ENCODE data around the gene CD300E. TPM values are rescaled to one million over a fixed set of nuclear protein-coding genes. Genes with fewer than 3 reads are reported as not detected.
"Not testable (repeated sequence)": the region's sequence is repeated elsewhere in the genome, so short reads cannot be mapped to it uniquely, and the experiment has no call there.

Gene CD300E
- total RNA-seq, 2 experiments from 2014 or later = not detected

- ChIA-PET POLR2A (no interaction called here), CTCF (interaction anchor here (0.6 kb wide), 1 partner anchor 46 kb away, joined by 3 read pairs; no protein-coding TSS in a partner anchor)
- ATAC-seq (no peak), DNase-seq (no peak)
- peaks cover 25% of the 10 kb centered on the region for H3K4me1 Mint-ChIP-seq (ENCODE audit: low read depth)
- H3K9me3 Mint-ChIP-seq (ENCODE audit: insufficient read depth) = peaks cover 7% of the 10 kb centered on the region
- no peaks in the 10 kb centered on the region for H3K36me3 Mint-ChIP-seq (ENCODE audit: low read depth)
- H3K27me3 Mint-ChIP-seq (ENCODE audit: low read depth) = peaks cover 39% of the 10 kb centered on the region
- H3K27ac Mint-ChIP-seq = no peak overlapping the region
- H3K4me3 Mint-ChIP-seq = no peak overlapping the region
These were observed 28.3 kb downstream of the CD300E start for GRCh38 chr17:74595037-74595750.

GRCh38 chr17:74592087-74592990 is 31.2 kb downstream of the CD300E start, which contains the start of gene CD300LD:
TSS of gene CD300LD (minus strand) at chr17:74592283. CDS start at chr17:74592202, 81 bp downstream.
- peaks cover 7% of the 10 kb centered on the region for H3K9me3 Mint-ChIP-seq (ENCODE audit: insufficient read depth)
- H3K4me3 Mint-ChIP-seq = no peak within 1 kb of the TSS
- H3K27me3 Mint-ChIP-seq (ENCODE audit: low read depth) = peaks cover 43% of the 10 kb centered on the region
- H3K27ac Mint-ChIP-seq = no peak within 1 kb of the TSS
- H3K4me1 Mint-ChIP-seq (ENCODE audit: low read depth) = peaks cover 18% of the 10 kb centered on the region
- DNase-seq (no peak), ATAC-seq (peak; percentile 49)
- ChIA-PET POLR2A (no interaction called here), CTCF (interaction anchor here (0.7 to 2.0 kb wide), 5 partner anchors 10 to 224 kb away, joined by 3 to 9 read pairs (median 4); partner anchors contain the start of genes CD300H and GPR142)
- no peaks in the 10 kb centered on the region for H3K36me3 Mint-ChIP-seq (ENCODE audit: low read depth)

- Mint-ChIP-seq H3K36me3 (ENCODE audit: low read depth) (no peaks in the 10 kb centered on the region), H3K27me3 (ENCODE audit: low read depth) (peaks cover 42% of the 10 kb centered on the region), H3K9me3 (ENCODE audit: insufficient read depth) (peaks cover 7% of the 10 kb centered on the region), H3K4me1 (ENCODE audit: low read depth) (peaks cover 18% of the 10 kb centered on the region), H3K4me3 (no peak overlapping the region), H3K27ac (no peak overlapping the region)
- DNase-seq (no peak), ATAC-seq (no peak)
- POLR2A ChIA-PET = no interaction called here
- CTCF ChIA-PET = interaction anchor here (0.7 to 2.0 kb wide), 4 partner anchors 11 to 223 kb away, joined by 3 to 9 read pairs (median 4); partner anchors contain the start of gene GPR142
These were observed 32.0 kb downstream of the CD300E start for GRCh38 chr17:74591503-74591902.

GRCh38 chr17:74585711-74586110 is 37.8 kb downstream of the CD300E start:
- Mint-ChIP-seq H3K4me1 (ENCODE audit: low read depth) (peaks cover 3% of the 10 kb centered on the region), H3K9me3 (ENCODE audit: insufficient read depth) (no peaks in the 10 kb centered on the region), H3K27me3 (ENCODE audit: low read depth) (peaks cover 24% of the 10 kb centered on the region), H3K4me3 (no peak overlapping the region), H3K36me3 (ENCODE audit: low read depth) (no peaks in the 10 kb centered on the region), H3K27ac (no peak overlapping the region)
- ChIA-PET POLR2A (no interaction called here), CTCF (no interaction called here)
- DNase-seq (no peak), ATAC-seq (no peak)

GRCh38 chr17:74584292-74585060 is 39.1 kb downstream of the CD300E start:
- H3K27ac Mint-ChIP-seq = no peak overlapping the region
- no peak for ATAC-seq
- POLR2A ChIA-PET = no interaction called here
- no peak for DNase-seq
- CTCF ChIA-PET = interaction anchor here (0.7 kb wide), 1 partner anchor 40 kb away, joined by 3 read pairs; no protein-coding TSS in a partner anchor
- peaks cover 17% of the 10 kb centered on the region for H3K27me3 Mint-ChIP-seq (ENCODE audit: low read depth)
- H3K36me3 Mint-ChIP-seq (ENCODE audit: low read depth) = no peaks in the 10 kb centered on the region
- no peaks in the 10 kb centered on the region for H3K9me3 Mint-ChIP-seq (ENCODE audit: insufficient read depth)
- H3K4me3 Mint-ChIP-seq = no peak overlapping the region
- peaks cover 15% of the 10 kb centered on the region for H3K4me1 Mint-ChIP-seq (ENCODE audit: low read depth)

GRCh38 chr17:74582633-74583032 is 40.9 kb downstream of the CD300E start:
- Mint-ChIP-seq H3K27ac (no peak overlapping the region), H3K27me3 (ENCODE audit: low read depth) (peaks cover 7% of the 10 kb centered on the region), H3K4me3 (no peak overlapping the region), H3K4me1 (ENCODE audit: low read depth) (peaks cover 19% of the 10 kb centered on the region), H3K36me3 (ENCODE audit: low read depth) (no peaks in the 10 kb centered on the region), H3K9me3 (ENCODE audit: insufficient read depth) (no peaks in the 10 kb centered on the region)
- no peak for DNase-seq
- ChIA-PET CTCF (no interaction called here), POLR2A (no interaction called here)
- ATAC-seq = no peak

GRCh38 chr17:74579900-74580299 is 43.6 kb downstream of the CD300E start:
- CTCF ChIA-PET = interaction anchor here (1.0 kb wide), 1 partner anchor 12 kb away, joined by 3 read pairs; the partner anchor contains the start of gene CD300H
- Mint-ChIP-seq H3K27ac (peak overlapping the region; percentile 70), H3K4me3 (no peak overlapping the region), H3K36me3 (ENCODE audit: low read depth) (no peaks in the 10 kb centered on the region), H3K4me1 (ENCODE audit: low read depth) (peaks cover 19% of the 10 kb centered on the region), H3K27me3 (ENCODE audit: low read depth) (peaks cover 13% of the 10 kb centered on the region), H3K9me3 (ENCODE audit: insufficient read depth) (no peaks in the 10 kb centered on the region)
- DNase-seq (no peak), ATAC-seq (no peak)
- POLR2A ChIA-PET = no interaction called here

- POLR2A ChIA-PET = no interaction called here
- ATAC-seq = no peak
- H3K27me3 Mint-ChIP-seq (ENCODE audit: low read depth) = peaks cover 19% of the 10 kb centered on the region
- no peaks in the 10 kb centered on the region for H3K9me3 Mint-ChIP-seq (ENCODE audit: insufficient read depth)
- no peak for DNase-seq
- H3K27ac Mint-ChIP-seq = no peak overlapping the region
- CTCF ChIA-PET = interaction anchor here (1.0 to 1.5 kb wide), 2 partner anchors 11 to 13 kb away, joined by 3 to 7 read pairs; partner anchors contain the start of gene CD300H
- no peaks in the 10 kb centered on the region for H3K36me3 Mint-ChIP-seq (ENCODE audit: low read depth)
- no peak overlapping the region for H3K4me3 Mint-ChIP-seq
- H3K4me1 Mint-ChIP-seq (ENCODE audit: low read depth) = peaks cover 19% of the 10 kb centered on the region
These were observed 44.6 kb downstream of the CD300E start for GRCh38 chr17:74578979-74579378.

- Mint-ChIP-seq H3K36me3 (ENCODE audit: low read depth) (no peaks in the 10 kb centered on the region), H3K27ac (no peak overlapping the region), H3K4me1 (ENCODE audit: low read depth) (peaks cover 6% of the 10 kb centered on the region), H3K9me3 (ENCODE audit: insufficient read depth) (no peaks in the 10 kb centered on the region), H3K27me3 (ENCODE audit: low read depth) (peaks cover 35% of the 10 kb centered on the region), H3K4me3 (no peak overlapping the region)
- POLR2A ChIA-PET = no interaction called here
- ATAC-seq (no peak), DNase-seq (no peak)
- CTCF ChIA-PET = interaction anchor here (1.0 kb wide), 1 partner anchor 9 kb away, joined by 4 read pairs; no protein-coding TSS in a partner anchor
These were observed 48.9 kb downstream of the CD300E start for GRCh38 chr17:74574489-74575142.

- H3K4me3 Mint-ChIP-seq; H3K27ac Mint-ChIP-seq; ATAC-seq; POLR2A ChIA-PET; H3K9me3 Mint-ChIP-seq (ENCODE audit: insufficient read depth); H3K36me3 Mint-ChIP-seq (ENCODE audit: low read depth); DNase-seq: not testable (repeated sequence)
- Mint-ChIP-seq H3K27me3 (ENCODE audit: low read depth) (peaks cover 44% of the 10 kb centered on the region), H3K4me1 (ENCODE audit: low read depth) (peaks cover 11% of the 10 kb centered on the region)
- CTCF ChIA-PET = interaction anchor here (1.0 kb wide), 1 partner anchor 8 kb away, joined by 4 read pairs; no protein-coding TSS in a partner anchor
These were observed 49.9 kb downstream of the CD300E start for GRCh38 chr17:74573635-74574034.

- ChIA-PET CTCF (no interaction called here), POLR2A (no interaction called here)
- ATAC-seq (no peak), DNase-seq (no peak)
- Mint-ChIP-seq H3K4me1 (ENCODE audit: low read depth) (peaks cover 15% of the 10 kb centered on the region), H3K27ac (no peak overlapping the region), H3K4me3 (no peak overlapping the region), H3K9me3 (ENCODE audit: insufficient read depth) (no peaks in the 10 kb centered on the region), H3K36me3 (ENCODE audit: low read depth) (no peaks in the 10 kb centered on the region), H3K27me3 (ENCODE audit: low read depth) (peaks cover 48% of the 10 kb centered on the region)
These were observed 50.4 kb downstream of the CD300E start for GRCh38 chr17:74573169-74573568.

Measured in activated CD8-positive, alpha-beta T cell treated with anti-CD3 and anti-CD28 coated beads, Interleukin-2, amount 10 ng/mL, durations not matched to agents 7 days and 5 days (primary cell).